IPS DF 6.9 (cell line): Measurements from ENCODE around the gene ADGRD2.

Experiments
- DNase-seq: peaks from one replicate; pipeline ENCODE4 v3.0.0-alpha.2; 2013; ENCODE audit warnings: low read depth, low spot score
- H3K27ac ChIP-seq: one replicate; pipeline ENCODE4 v1.5.1; 2013; ENCODE audit warnings: low read length, control low read depth
- H3K27me3 ChIP-seq: 2 replicates; pipeline ENCODE4 v1.6.1; 2013; ENCODE audit warnings: mild to moderate bottlenecking, low read length; ENCODE audit not compliant: control insufficient read depth, insufficient read depth
- H3K36me3 ChIP-seq: 2 replicates; pipeline ENCODE4 v1.6.1; 2013; ENCODE audit warnings: low read length; ENCODE audit not compliant: control insufficient read depth, insufficient read depth
- H3K4me1 ChIP-seq: 2 replicates; pipeline ENCODE4 v1.6.1; 2013; ENCODE audit warnings: low read length; ENCODE audit not compliant: control insufficient read depth, insufficient read depth
- H3K4me3 ChIP-seq: 2 replicates; pipeline ENCODE4 v1.5.1; 2013; ENCODE audit warnings: mild to moderate bottlenecking, low read length
- H3K9me3 ChIP-seq: 2 replicates; pipeline ENCODE4 v1.6.1; 2013; ENCODE audit warnings: low read length, inconsistent platforms; ENCODE audit not compliant: control insufficient read depth, insufficient read depth
- WGBS: extraction: QIAGEN DNeasy Blood & Tissue Kit; methylation state at CpG from one replicate; pipeline ENCODE4 v1.1.7; 2013; ENCODE audit warnings: mixed read lengths, missing lambda C conversion rate; ENCODE audit not compliant: insufficient read length, insufficient coverage; 5-methylcytosine and 5-hydroxymethylcytosine counted together

The ADGRD2 gene

DNA sequence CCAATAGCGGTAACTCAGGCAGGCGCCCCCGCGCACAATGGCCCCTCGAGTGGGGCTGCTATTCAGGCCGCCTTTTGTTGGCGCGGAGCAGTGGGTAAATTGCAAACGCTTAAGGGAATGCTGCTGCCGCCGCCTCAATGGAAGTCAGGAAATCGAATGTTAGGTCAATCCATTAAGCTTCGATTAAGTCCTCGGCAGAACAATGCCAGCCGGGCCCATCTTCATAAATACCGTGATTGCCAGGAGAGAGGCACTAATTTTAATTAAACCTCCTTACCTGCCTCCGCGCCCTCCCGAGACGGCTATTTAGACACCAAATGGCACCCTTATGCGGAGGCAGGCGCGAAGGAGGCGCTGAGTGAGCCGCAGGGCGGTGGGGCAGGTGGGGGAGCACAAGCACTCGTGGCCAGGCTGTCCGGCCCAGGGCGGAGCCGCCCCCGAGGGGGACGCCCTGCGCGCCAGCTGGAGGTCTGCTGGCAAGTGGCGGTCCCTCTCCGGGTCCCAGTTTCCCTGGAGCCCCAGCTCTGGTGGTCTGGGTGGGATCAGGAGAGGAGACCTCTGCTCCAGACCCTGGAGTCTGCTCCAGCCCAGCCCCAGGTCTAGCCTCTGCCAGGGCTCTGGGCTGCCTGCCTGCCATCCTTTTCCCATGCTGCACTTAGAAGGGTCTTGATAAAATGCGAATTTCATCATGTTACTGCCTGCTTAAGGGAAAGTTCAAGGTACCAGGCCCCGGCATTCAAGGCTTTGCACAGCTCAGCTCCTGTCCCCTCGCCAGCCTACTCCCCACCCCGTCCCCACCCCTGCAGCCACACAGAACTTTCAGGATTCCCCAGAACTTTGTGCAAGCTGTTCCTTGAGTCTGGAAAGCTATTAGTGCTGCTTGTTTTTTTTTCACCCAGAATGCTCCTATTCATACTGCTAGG, 37.3 kb downstream of the ADGRD2 start:
- no CpG with 5 or more reads among the region's 40 CpGs for WGBS
- Histone ChIP-seq H3K27ac (no peak overlapping the region), H3K27me3 (no peaks in the 10 kb centered on the region), H3K9me3 (no peaks in the 10 kb centered on the region), H3K4me3 (no peak overlapping the region), H3K36me3 (no peaks in the 10 kb centered on the region), H3K4me1 (peaks cover 3% of the 10 kb centered on the region)
- no peak for DNase-seq

DNA sequence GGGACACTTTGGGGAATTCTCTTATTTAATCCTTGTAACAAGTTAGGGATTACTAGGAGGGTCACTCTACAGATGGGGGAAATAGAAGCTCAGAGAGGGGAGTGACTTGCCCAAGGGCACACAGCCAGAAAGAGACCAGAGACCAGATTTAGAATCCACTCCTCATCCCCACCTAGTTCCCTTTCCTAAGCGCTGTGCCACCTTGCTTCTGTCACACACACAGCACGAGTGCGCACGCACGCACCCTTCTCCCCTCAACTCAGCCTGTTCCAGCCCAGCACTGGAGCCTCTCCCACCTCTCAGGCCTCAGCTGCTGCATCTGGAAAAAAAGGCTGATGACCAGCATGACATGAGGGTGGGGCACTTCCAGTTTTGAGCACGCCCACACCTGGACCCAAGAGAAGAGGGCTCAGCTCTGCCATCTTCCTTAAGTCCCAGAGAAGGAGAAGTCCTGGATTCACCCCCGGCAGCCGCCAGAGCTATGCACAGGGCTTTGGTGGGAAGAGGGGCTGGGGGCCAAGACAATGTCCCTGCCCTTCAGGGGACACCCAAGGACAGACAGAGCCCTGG, 38.5 kb downstream of the ADGRD2 start:
- Histone ChIP-seq H3K27ac (no peak overlapping the region), H3K4me3 (no peak overlapping the region), H3K36me3 (no peaks in the 10 kb centered on the region), H3K9me3 (no peaks in the 10 kb centered on the region), H3K4me1 (peaks cover 2% of the 10 kb centered on the region; the same call in 1 of the 2 replicates), H3K27me3 (no peaks in the 10 kb centered on the region)
- no CpG with 5 or more reads among the region's 8 CpGs for WGBS
- DNase-seq: no peak

DNA sequence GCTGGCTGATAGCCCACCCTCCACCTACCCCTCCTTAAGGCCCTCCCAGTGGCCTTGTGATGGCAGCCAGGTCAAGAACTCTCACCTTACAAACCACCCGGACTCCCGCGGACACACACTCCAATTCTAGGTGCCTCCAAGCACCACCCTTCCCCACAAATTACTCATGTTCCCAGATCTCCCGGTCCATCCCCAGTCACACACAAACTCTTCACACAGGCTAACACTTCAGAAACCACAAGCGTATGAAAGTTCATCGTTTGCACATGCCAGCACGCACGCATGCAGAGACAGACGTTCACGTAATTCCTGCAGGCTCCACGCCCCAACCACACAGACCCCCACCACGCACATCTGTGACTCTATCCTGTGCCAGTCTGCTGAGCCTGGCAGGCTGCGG, 39.0 kb downstream of the ADGRD2 start:
- H3K27ac ChIP-seq: no peak overlapping the region
- H3K4me1 ChIP-seq: peaks cover 2% of the 10 kb centered on the region; the same call in 1 of the 2 replicates
- no peaks in the 10 kb centered on the region for H3K36me3 ChIP-seq
- H3K27me3 ChIP-seq: no peaks in the 10 kb centered on the region
- H3K4me3 ChIP-seq: no peak overlapping the region
- whole genome bisulfite sequencing: no CpG with 5 or more reads among the region's 13 CpGs
- H3K9me3 ChIP-seq: no peaks in the 10 kb centered on the region
- DNase-seq: no peak

DNA sequence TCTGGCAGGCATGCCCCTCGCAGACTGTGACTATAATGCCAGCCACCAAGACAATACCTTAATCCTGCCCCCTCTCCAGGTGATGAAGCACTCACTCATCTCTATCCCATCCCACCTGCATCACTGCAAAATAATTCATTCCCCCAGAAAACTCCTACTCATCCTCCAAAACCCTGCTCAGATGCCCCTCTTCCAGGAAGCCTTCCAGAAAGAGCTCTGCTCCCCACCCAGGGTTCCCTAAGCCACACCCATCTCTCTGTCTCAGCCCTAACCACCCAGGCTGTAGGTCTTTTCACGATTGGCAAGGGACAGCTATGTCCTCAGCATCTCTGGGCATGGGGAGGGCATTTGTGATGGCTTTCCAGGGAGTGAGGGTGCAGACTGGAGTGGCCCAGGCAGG, 39.8 kb downstream of the ADGRD2 start:
- DNase-seq: no peak
- Histone ChIP-seq H3K36me3 (no peaks in the 10 kb centered on the region), H3K9me3 (no peaks in the 10 kb centered on the region), H3K27ac (no peak overlapping the region), H3K4me1 (peaks cover 2% of the 10 kb centered on the region; the same call in 1 of the 2 replicates), H3K27me3 (no peaks in the 10 kb centered on the region), H3K4me3 (no peak overlapping the region)
- no CpG with 5 or more reads among the region's 2 CpGs for WGBS

DNA sequence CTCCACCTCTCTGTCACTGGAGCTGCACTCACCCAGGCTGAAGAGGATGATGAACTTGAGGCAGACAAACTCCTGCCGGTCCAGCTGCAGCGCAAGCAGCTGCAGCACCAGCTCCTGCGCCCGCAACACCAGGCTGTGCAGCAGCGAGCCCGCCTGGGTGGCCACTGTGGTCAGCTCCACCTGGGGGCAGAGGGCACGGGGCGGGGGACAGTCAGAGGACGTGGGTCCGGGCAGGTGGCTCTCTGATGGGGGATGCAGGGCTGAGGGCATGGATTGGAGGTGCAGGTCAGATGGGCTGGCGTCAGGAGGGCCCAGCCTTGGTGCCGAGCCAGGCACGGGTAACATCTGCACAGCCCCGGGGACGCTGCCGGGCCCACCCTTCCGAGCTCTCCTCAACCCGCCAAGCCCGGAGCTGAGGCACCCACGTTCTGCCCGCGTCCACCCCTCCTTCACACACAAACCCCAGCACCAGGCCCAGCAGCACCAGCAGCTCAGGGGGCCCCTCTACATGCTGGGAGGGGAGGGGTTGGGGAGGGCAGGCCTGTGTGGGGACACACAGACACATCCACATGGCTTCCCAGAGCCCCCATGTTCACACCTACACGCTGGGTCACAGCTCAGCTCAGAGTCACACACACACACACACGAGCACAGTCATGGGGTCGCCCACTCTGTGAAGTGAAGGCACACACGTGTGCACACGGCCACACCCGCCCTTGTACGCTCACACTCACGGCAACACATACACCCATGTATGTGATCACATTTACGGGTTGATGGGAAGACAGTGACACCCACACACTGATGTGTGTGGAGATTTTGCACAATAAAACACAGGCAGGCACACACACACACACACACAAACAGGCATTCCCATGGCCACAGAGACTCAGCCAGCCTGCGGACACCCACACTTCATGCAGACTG, 41.1 kb downstream of the ADGRD2 start:
- no CpG with 5 or more reads among the region's 32 CpGs for WGBS

DNA sequence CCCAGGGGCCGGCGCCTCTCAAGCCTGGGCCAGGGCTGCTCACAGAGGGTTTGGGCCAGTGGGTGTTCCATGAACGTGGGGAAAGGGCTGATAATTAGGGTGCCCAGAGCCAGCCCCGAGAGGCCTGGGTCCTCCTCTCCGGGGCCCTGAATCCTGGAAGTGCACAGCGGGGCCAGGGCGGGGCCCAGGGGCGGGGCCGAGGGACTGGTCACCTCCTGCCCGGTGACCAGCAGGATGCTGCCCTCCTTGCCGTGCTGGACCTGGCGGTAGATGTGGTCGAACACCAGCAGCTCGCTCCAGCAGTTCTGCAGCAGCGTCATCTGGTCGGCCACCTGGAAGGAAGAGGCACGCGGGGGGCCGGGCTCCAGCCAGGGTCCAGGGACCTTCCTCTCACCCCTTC, 42.6 kb downstream of the ADGRD2 start:
- no peak for DNase-seq
- Histone ChIP-seq H3K27me3 (no peaks in the 10 kb centered on the region), H3K4me3 (no peak overlapping the region), H3K9me3 (no peaks in the 10 kb centered on the region), H3K36me3 (no peaks in the 10 kb centered on the region), H3K27ac (no peak overlapping the region), H3K4me1 (no peaks in the 10 kb centered on the region)
- no CpG with 5 or more reads among the region's 19 CpGs for WGBS

More for the DNA sequence above, 41.1 kb downstream of the ADGRD2 start:
- Histone ChIP-seq H3K27me3 (no peaks in the 10 kb centered on the region), H3K27ac (no peak overlapping the region), H3K9me3 (no peaks in the 10 kb centered on the region), H3K4me1 (peaks cover 2% of the 10 kb centered on the region; the same call in 1 of the 2 replicates), H3K36me3 (no peaks in the 10 kb centered on the region), H3K4me3 (no peak overlapping the region)
- no peak for DNase-seq

DNA sequence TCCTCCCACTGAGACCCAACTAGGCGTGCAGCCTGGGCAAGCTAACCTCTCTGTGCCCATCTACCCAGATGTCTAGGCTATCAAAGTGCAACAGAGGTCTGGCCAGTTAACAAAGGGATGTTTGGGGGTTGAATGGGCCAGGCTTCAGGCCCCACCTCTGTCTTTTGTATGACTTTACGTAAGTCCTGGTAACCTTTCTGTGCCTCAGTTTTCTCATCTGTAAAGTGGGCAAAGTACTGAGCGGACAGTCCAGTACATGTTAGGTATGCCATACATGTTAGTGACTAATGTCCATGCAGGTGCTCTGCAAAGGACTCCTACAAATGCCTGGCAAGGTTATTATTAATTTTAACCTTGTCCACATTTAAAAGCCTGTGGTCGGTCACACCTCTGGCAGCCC, 43.0 kb downstream of the ADGRD2 start:
- no peaks in the 10 kb centered on the region for H3K9me3 ChIP-seq
- WGBS: no CpG with 5 or more reads among the region's 4 CpGs
- H3K4me1 ChIP-seq: no peaks in the 10 kb centered on the region
- H3K27ac ChIP-seq: no peak overlapping the region
- H3K36me3 ChIP-seq: no peaks in the 10 kb centered on the region
- H3K27me3 ChIP-seq: no peaks in the 10 kb centered on the region
- DNase-seq: no peak
- H3K4me3 ChIP-seq: no peak overlapping the region

DNA sequence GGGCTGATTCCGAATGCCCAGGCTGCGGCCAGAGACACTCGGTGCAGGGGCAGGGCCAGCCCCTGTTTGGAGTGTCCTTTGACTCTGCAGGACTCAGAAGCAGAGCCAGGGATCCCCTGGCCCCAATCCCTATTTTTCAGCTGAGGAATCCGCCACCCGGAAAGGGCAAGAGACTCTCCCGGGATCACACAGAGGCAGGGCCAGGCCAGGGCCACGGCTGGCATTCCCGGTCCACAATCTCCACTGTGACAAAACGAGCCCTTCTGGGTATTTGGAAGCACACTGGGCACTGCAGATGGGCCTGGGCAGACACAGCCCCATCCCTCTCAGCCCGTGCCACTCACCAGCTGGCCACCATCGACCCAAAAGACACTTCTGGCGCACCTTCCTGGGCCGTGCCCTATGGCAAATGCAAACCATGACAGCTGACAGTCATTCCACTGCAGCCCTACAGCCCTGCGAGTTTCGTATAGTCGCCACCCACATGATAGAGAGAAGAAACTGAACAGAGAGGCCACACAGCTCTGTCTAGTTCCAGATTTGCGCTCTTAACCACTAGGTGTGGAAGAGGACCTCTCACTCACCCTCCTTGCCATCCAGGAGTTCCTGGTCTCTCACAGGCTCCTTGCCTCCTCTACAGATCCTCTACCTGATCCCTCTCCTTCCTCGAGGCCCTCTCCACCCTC, 43.7 kb downstream of the ADGRD2 start:
- WGBS: no CpG with 5 or more reads among the region's 18 CpGs
- Histone ChIP-seq H3K4me3 (no peak overlapping the region), H3K36me3 (no peaks in the 10 kb centered on the region), H3K9me3 (no peaks in the 10 kb centered on the region), H3K4me1 (no peaks in the 10 kb centered on the region), H3K27me3 (no peaks in the 10 kb centered on the region), H3K27ac (no peak overlapping the region)
- no peak for DNase-seq

DNA sequence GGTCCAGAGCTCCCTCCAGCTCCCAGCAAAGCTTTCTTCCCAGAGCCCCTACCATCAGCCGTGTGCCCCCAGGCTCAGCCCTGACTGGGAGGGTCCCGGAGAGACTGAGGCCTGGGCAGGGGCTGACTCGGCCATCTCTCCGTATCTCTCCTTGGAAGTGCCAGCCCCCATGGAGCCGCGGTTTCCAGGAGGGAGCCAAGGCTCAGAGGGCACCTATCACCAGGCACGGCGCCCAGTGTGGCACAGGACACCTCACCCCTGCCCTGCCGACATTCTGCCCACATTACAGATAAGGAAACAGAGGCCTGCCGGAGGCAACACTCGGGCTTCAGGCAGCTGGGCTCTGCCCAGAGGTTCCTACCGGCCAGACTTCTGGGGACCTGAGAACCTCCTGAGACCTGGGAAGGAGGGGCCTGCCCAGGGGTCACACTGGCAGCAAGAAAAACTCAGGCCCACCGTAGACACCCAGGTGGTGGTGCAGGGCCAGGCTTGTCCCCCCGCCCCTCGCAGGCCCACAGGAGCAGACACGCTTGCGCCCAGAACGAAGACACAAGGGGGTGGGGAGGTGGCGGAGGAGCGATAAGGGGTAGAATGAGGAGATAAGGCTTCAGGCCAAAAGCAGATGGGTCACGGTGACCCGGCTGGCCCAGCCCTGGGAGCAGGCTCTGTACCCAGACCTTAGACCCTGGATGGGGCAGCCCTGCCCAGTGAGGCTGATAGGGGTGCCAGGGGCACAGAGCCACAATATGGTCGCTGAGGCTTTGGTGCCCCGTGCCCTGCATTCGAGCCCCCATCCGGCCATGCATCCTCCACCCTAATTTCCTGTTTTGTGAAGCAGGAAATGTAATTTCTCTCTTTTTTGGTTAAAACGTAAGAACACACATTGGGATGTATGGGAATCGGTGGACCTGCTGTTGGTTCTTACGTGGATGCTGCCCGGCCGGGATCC, 45.1 kb downstream of the ADGRD2 start:
- Histone ChIP-seq H3K9me3 (no peaks in the 10 kb centered on the region), H3K4me3 (no peak overlapping the region), H3K36me3 (no peaks in the 10 kb centered on the region), H3K4me1 (no peaks in the 10 kb centered on the region), H3K27me3 (no peaks in the 10 kb centered on the region), H3K27ac (no peak overlapping the region)
- DNase-seq: no peak
- WGBS: no CpG with 5 or more reads among the region's 31 CpGs
